OCI-LY7 (cell line): ENCODE results near the gene FMC1.

Experiments used
- EZH2phosphoT487 ChIP-seq: fragments of 200-600 bp; sonication (generic); IDR thresholded peaks from 2 replicates; pipeline ENCODE4 v1.6.1; 2018; ENCODE audit warnings: low read depth, borderline replicate concordance, mild to moderate bottlenecking, mixed run types, antibody characterized with exemption, low read length, moderate library complexity, mixed read lengths
- TF ChIP-seq, protein P1 (sequence below): fragments of 200-600 bp; sonication (generic); conservative IDR thresholded peaks from 2 replicates; pipeline ENCODE4 v1.5.1; 2014; ENCODE audit warnings: mild to moderate bottlenecking, antibody characterized with exemption, low read length, moderate library complexity, mixed read lengths

DNA sequence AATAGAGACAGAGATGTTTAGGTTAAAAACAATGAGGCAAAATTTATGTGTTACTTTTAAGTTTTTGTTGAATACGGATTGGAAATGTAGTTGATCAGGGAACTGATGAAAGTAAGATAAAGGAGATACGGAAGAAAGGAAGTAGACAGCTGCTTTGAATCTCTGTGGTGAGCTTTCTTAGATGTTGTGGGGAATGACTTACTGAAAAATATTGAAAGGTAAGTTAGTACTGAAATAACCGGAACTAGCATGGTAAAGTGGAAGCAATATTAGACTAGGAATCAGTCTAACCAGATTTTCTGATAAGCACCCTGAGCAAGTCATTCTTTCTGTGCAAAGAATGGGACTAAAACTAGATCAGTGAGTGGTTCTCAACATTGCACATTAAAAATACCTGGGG, 53.4 kb downstream of the FMC1 start:
- TF ChIP-seq, protein P1, sequence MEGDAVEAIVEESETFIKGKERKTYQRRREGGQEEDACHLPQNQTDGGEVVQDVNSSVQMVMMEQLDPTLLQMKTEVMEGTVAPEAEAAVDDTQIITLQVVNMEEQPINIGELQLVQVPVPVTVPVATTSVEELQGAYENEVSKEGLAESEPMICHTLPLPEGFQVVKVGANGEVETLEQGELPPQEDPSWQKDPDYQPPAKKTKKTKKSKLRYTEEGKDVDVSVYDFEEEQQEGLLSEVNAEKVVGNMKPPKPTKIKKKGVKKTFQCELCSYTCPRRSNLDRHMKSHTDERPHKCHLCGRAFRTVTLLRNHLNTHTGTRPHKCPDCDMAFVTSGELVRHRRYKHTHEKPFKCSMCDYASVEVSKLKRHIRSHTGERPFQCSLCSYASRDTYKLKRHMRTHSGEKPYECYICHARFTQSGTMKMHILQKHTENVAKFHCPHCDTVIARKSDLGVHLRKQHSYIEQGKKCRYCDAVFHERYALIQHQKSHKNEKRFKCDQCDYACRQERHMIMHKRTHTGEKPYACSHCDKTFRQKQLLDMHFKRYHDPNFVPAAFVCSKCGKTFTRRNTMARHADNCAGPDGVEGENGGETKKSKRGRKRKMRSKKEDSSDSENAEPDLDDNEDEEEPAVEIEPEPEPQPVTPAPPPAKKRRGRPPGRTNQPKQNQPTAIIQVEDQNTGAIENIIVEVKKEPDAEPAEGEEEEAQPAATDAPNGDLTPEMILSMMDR, result no peak
- TF ChIP-seq EZH2phosphoT487, result no peak
